ENCODE results near the gene RBMS3.
"Not testable (repeated sequence)": the region's sequence is repeated elsewhere in the genome, so short reads cannot be mapped to it uniquely, and the experiment has no call there.

Gene RBMS3

DNA sequence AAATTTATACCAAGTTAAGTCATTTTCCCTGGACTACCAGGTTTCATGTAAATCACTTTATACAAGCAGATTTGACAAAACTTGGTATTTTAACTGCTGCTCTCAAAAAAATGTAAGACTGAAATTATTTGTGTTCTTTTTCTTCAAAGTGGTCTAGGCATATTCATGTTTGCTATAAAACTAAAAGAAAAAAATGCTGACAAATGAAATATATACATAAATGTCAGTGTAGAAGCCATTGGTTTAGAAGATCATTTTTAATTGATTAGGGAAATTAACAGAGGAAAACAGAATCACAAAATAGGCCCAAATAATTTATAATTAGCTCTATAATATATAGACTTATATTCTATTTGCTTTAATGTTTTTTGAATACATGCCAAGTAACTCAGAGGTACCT, 523.2 kb downstream of the RBMS3 start:
- no peak for TF ChIP-seq CTCF (IDR thresholded peaks at IDR 0.05; ENCODE audit: borderline replicate concordance, insufficient read depth, low read depth, low read length)
- H3K4me3 ChIP-seq (ENCODE audit: low read depth, low read length): no peak overlapping the region

DNA sequence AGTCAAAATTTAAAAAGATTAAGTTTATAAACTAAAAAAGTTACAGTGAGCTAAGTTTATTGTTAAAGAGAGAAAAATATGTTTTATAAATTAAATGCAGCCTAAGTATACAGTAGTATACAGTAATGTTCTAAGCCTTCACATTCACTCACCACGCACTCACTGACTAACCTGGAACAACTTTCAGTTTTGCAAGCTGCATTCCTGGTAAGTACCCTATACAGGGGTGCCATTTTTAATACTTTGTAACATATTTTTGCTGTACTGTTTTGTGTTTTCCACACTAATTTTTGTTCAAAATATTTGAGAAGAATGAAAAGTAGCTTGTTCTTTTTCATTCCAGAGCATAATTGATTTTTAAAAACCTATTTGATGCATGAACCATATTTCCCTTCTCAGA, 524.9 kb downstream of the RBMS3 start:
- no peak overlapping the region for H3K4me3 ChIP-seq (ENCODE audit: low read depth, low read length)
- no peak for TF ChIP-seq CTCF (IDR thresholded peaks at IDR 0.05; ENCODE audit: borderline replicate concordance, insufficient read depth, low read depth, low read length)

DNA sequence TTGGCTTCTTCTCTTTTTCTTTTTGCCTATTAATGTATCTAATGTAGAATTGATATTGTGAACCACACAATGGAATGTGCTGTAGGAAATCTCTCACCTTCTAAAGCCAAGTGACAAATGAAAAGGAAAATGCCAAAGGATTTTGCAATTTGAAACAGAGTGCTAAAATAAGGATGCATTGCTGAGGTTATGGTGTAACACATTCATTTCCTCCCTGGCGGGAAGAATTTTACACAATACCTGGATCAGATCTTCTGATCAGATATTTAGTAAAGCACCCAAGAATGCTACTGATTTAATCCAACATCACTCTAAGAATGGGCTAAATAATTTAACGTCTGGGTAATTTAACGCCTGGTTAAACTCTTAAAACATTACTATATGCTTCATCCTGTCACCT, 527.5 kb downstream of the RBMS3 start:
- H3K4me3 ChIP-seq (ENCODE audit: low read depth, low read length): not testable (repeated sequence)

DNA sequence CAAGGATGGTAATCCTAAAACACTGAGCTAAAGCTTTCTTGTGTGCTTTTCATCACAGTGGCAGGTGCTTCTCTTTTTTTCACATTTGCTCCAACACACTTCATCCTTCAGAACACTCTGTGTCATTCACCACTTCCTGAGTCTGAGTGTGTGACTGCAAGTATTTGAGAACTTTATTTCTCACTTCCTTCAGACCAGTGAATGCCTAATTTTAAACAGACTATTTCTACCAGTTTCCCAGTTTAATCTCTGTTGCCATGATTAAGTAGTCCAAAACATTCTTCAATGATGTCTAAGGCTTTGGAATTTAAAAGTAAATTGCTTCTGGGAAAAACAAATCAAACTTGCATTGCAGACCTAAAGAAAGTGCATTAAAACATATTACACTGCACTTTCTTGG, 541.2 kb downstream of the RBMS3 start:
- no peak overlapping the region for H3K4me3 ChIP-seq (ENCODE audit: low read depth, low read length)
- no peak for TF ChIP-seq CTCF (IDR thresholded peaks at IDR 0.05; ENCODE audit: borderline replicate concordance, insufficient read depth, low read depth, low read length)

DNA sequence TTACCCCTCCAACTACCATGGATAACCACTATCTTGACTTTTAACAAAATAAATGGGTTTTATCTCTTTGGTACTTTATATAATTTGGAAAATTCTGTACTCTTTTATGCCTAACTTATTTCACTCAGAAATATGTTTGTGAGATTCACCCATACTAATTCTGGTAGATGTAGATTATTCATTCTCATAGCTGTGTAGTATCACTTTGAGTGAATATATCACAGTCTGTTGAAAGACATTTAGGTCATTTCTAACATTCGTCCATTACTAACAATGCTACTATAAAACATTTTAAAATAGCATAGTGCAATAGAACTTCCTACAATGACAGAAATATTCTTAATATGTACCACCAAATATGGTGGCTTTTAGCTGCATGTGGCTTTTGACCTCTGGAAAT, 542.4 kb downstream of the RBMS3 start:
- no peak overlapping the region for H3K4me3 ChIP-seq (ENCODE audit: low read depth, low read length)
- no peak for TF ChIP-seq CTCF (IDR thresholded peaks at IDR 0.05; ENCODE audit: borderline replicate concordance, insufficient read depth, low read depth, low read length)

DNA sequence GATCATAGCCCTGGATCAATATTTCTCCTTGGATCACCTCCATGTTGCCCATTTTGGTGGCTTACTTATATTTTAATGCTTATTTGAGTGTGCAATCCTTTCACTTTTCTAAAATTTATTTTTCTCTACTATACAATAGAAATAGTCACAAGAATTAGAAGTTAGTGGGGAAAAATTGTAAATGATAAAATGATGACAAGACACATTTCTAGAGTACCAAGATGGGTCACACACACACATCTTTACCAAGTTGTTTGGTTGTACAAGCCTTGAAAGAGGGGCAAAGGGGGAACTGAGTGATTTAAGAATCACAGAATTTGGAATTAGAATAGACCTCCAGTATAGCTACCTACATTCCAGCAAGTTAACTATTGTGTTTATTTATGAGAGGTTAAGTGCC, 545.8 kb downstream of the RBMS3 start:
- TF ChIP-seq CTCF (IDR thresholded peaks at IDR 0.05; ENCODE audit: borderline replicate concordance, insufficient read depth, low read depth, low read length): no peak
- no peak overlapping the region for H3K4me3 ChIP-seq (ENCODE audit: low read depth, low read length)

GRCh38 chr3:29827756-29828155, 546.9 kb downstream of the RBMS3 start:
- no peak for TF ChIP-seq CTCF (IDR thresholded peaks at IDR 0.05; ENCODE audit: borderline replicate concordance, insufficient read depth, low read depth, low read length)

DNA sequence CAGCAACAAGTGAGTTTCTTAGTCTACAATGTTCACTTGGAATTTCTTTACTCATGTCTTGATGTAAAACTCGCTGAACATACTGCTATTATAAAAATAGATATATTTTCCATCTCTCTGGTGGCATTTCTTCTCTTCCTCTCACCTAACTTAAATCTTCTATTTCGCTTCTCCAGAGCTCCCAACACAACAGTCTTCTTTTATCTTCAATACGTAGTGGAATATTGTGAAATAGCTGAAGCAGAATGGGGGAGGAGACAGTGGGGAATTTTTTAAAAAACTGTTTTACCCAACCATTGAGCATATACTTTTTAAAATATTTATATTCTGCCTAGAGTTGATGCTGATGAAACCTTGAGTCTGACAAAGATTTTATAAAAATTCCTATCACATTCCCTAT, 548.5 kb downstream of the RBMS3 start:
- H3K4me3 ChIP-seq (ENCODE audit: low read depth, low read length): no peak overlapping the region
- TF ChIP-seq CTCF (IDR thresholded peaks at IDR 0.05; ENCODE audit: borderline replicate concordance, insufficient read depth, low read depth, low read length): no peak

More at GRCh38 chr3:29827756-29828155, 546.9 kb downstream of the RBMS3 start:
- no peak overlapping the region for H3K4me3 ChIP-seq (ENCODE audit: low read depth, low read length)

Measured in GM12875 (cell line).